A549 treated with DMSO at 1 μM for 4 hours (cell line): Measurements from ENCODE around the gene FOXE1. TPM values are rescaled to one million over a fixed set of nuclear protein-coding genes. Genes with fewer than 3 reads are reported as not detected.

Source experiments
- total RNA-seq: library from RNA; stranded (reverse); fragments of 200-300 nt; extraction: Qiagen RNA extraction; gene quantifications from 5 replicates; pipeline ENCODE4 v1.2.3, GENCODE V29; 2022; ENCODE audit warnings: low read depth

FOXE1 gene
- total RNA-seq, result 3.5 to 4.3 TPM (median 4.0 TPM) in 5 replicates

DNA sequence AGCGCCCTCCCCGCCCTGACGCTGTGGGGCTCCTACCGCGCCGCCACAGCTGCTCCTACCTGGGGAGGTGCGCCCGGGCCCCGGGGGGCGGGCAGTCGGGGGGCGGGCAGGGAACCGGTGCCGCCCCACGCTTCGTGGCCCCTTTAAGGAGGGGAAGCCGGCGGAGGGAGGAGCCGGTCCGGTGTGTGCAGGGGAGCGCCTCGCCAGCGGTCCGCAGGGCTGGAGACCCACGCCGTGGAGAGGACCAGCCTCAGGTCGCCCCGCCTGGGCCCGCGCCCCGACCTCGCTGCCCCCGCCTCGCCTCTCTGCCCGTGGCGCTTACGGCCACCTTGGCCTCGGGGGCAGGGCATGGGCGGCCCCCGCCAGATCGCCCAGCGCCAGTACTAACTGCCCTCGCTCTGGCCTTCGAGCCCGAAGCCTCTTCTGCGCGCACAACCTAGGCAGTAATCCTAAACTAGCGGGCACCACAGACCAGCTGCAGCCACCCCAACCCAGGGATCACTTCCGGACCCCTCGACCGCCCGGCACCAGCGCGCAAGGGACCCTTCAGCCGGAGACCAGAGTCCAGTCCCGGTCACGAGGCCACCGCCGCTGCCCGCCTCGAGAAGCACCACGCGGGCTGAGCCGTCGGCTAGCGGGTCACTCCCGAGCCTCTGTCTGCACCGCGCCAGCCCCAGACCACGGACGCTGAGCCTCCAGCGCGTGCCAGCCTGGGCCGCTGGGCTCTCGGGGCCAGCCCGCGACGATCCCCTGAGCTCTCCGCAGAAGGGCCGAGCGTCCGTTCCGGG lies at the start of gene FOXE1:
Gene FOXE1 (plus strand): TSS at position 171 of the 788 bp plus-strand sequence. CDS start 689 bp downstream, outside the sequence.

Other genes with a start within 250 kb of the FOXE1 start
- gene TSTD2, start 219.9 kb upstream of the FOXE1 start, total RNA-seq, result 10.3 to 13.4 TPM (median 12.6 TPM) in 5 replicates
- gene NCBP1, start 219.4 kb upstream of the FOXE1 start, total RNA-seq, result 20.7 to 34.9 TPM (median 30.2 TPM) in 5 replicates
- gene XPA, start 155.9 kb upstream of the FOXE1 start, total RNA-seq, result 12.1 to 14.5 TPM (median 13.4 TPM) in 5 replicates
- gene TRMO, start 69.3 kb downstream of the FOXE1 start, total RNA-seq, result 12.3 to 16.9 TPM (median 13.8 TPM) in 5 replicates
- not detected in 5 replicates for gene HEMGN, start 84.9 kb downstream of the FOXE1 start, total RNA-seq
- 279 to 318 TPM (median 297 TPM) in 5 replicates for gene ANP32B, start 130.1 kb downstream of the FOXE1 start, total RNA-seq
- gene NANS, start 203.5 kb downstream of the FOXE1 start, total RNA-seq, result 60.8 to 71.2 TPM (median 68.5 TPM) in 5 replicates